AG04450 (cell line): ENCODE results near the gene PCNP. TPM values are rescaled to one million over a fixed set of nuclear protein-coding genes. Genes with fewer than 3 reads are reported as not detected.
A peak's percentile ranks its signal among the peaks of the same experiment; 100 is the strongest.
"Not testable (repeated sequence)": the region's sequence is repeated elsewhere in the genome, so short reads cannot be mapped to it uniquely, and the experiment has no call there.

Experiments
- CTCF ChIA-PET: fragments of 300-600, 350-600 bp; formaldehyde crosslinking; extraction: SDS; loops from one replicate; lab custom pipeline; 2022; ENCODE audit warnings: antibody characterized with exemption, inconsistent platforms; lab: Charles Lee
- POLR2A ChIA-PET: fragments of 350-600 bp; formaldehyde crosslinking; extraction: SDS; loops from one replicate; lab custom pipeline; 2021; ENCODE audit warnings: antibody characterized with exemption, inconsistent platforms; lab: Yijun Ruan, JAX
- DNase-seq: peaks from one replicate; pipeline ENCODE4 v3.0.0-alpha.2; 2011; ENCODE audit warnings: low read depth, low spot score
- H3K27ac ChIP-seq: one replicate; pipeline ENCODE4 v1.5.1; 2012; ENCODE audit warnings: low read depth, low read length, control low read depth
- H3K27me3 ChIP-seq: one replicate; pipeline ENCODE4 v1.6.0; 2012; ENCODE audit warnings: low read length; ENCODE audit not compliant: control insufficient read depth, insufficient read depth
- H3K4me3 ChIP-seq: 2 replicates; pipeline ENCODE4 v1.5.1; 2011; ENCODE audit warnings: mild to moderate bottlenecking, low read depth, low read length, control low read depth
- H3K9me3 ChIP-seq: 2 replicates; pipeline ENCODE4 v1.5.1; 2012; ENCODE audit warnings: low read length; ENCODE audit not compliant: control insufficient read depth, insufficient read depth
- polyA plus RNA-seq: library from polyadenylated mRNA; depleted of rRNA; stranded (reverse); fragments of >200 nt; gene quantifications from 2 replicates; pipeline ENCODE4 v1.2.3, GENCODE V29; 2011
- TF ChIP-seq, protein P1 (sequence below): IDR thresholded peaks from 2 replicates; pipeline ENCODE4 v1.5.1; 2011; ENCODE audit warnings: low read depth, low read length, control low read depth, inconsistent platforms

PCNP gene
- polyA plus RNA-seq, 1 experiment: 97.7 TPM

DNA sequence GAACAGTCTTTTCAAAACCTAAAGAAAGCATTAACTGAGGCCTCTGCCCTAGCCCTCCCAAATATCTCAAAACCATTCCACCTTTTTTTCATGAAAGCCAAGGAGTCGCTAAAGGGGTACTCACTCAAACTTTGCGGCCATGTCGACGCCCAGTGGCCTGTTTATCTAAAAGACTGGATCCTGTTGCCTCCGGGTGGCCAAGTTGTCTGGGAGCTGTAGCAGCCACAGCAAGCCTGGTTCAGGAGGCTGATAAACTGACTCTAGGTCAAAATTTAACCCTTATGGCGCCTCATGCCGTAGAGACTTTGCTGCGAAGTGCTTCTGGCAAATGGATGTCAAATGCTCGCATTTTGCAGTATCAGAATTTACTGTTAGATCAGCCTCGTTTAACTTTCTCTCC, 63.5 kb downstream of the PCNP start:
- POLR2A ChIA-PET: no interaction called here
- H3K27ac ChIP-seq: no peak overlapping the region
- DNase-seq: no peak
- TF ChIP-seq, protein P1, sequence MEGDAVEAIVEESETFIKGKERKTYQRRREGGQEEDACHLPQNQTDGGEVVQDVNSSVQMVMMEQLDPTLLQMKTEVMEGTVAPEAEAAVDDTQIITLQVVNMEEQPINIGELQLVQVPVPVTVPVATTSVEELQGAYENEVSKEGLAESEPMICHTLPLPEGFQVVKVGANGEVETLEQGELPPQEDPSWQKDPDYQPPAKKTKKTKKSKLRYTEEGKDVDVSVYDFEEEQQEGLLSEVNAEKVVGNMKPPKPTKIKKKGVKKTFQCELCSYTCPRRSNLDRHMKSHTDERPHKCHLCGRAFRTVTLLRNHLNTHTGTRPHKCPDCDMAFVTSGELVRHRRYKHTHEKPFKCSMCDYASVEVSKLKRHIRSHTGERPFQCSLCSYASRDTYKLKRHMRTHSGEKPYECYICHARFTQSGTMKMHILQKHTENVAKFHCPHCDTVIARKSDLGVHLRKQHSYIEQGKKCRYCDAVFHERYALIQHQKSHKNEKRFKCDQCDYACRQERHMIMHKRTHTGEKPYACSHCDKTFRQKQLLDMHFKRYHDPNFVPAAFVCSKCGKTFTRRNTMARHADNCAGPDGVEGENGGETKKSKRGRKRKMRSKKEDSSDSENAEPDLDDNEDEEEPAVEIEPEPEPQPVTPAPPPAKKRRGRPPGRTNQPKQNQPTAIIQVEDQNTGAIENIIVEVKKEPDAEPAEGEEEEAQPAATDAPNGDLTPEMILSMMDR: no peak
- H3K27me3 ChIP-seq: peaks cover 3% of the 10 kb centered on the region
- H3K4me3 ChIP-seq: no peak overlapping the region
- H3K9me3 ChIP-seq: no peaks in the 10 kb centered on the region
- CTCF ChIA-PET: interaction anchor here (1.2 kb wide), 1 partner anchor 64 kb away, joined by 3 read pairs; the partner anchor contains the start of gene PCNP

DNA sequence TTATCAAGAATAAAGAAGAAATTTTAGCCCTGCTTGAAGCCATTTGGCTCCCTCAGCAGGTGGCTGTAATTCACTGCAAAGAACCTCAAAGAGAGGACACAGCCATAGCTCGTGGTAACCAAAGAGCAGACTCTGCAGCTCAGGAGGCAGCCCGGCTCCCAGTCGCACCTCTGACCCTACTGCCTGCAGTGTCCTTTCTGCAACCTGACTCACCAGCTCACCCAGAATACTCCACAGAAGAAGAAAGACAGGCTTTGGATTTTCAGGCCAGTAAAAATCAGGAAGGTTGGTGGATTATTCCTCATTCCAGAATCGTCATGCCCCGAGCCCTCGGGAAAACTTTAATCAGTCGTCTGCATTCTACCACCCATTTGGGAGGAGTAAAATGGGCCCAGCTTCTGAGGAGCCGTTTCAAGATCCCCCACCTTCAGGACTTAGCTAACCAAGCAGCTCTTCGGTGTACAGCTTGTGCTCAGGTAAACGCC, 64.3 kb downstream of the PCNP start:
- ChIA-PET POLR2A (no interaction called here), CTCF (interaction anchor here (1.4 kb wide), 1 partner anchor 67 kb away, joined by 3 read pairs; no protein-coding TSS in a partner anchor)
- TF ChIP-seq, protein P1: peak; percentile 8; the same call in 1 of the 2 replicates
- peaks cover 3% of the 10 kb centered on the region for H3K27me3 ChIP-seq
- H3K27ac ChIP-seq: no peak overlapping the region
- DNase-seq: no peak
- H3K4me3 ChIP-seq: no peak overlapping the region
- no peaks in the 10 kb centered on the region for H3K9me3 ChIP-seq

DNA sequence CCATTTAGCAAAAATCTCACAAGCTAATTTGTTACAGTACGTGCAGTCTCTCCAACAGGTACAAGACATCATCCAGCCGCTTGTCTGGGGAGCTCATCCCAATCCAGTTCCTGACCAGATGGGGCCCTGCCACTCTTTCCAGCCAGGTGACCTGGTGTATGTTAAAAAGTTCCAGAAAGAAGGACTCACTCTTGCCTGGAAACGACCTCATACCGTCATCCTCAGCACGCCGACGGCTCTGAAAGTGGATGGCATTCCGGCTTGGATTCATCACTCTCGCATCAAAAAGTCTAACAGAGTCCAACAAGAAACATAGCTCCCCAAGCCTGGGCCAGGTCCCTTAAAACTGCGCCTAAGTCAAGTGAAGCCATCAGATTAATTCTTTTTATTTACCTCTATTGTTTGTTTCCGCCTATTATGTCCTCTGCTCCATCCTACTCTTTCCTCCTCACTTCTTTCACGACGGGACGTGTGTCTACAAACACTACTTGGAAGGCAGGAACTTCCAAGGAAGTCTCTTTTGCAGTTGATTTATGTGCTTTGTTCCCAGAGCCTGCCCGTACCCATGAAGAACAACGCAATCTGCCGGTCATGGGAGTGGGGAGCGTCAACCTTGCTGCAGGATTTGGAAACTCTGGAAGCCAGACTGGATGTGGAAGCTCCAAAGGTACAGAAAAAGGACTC, 65.4 kb downstream of the PCNP start:
- TF ChIP-seq, protein P1: no peak
- CTCF ChIA-PET: interaction anchor here (1.3 to 1.4 kb wide), 2 partner anchors 10 to 68 kb away, joined by 3 read pairs; no protein-coding TSS in a partner anchor
- DNase-seq: no peak

DNA sequence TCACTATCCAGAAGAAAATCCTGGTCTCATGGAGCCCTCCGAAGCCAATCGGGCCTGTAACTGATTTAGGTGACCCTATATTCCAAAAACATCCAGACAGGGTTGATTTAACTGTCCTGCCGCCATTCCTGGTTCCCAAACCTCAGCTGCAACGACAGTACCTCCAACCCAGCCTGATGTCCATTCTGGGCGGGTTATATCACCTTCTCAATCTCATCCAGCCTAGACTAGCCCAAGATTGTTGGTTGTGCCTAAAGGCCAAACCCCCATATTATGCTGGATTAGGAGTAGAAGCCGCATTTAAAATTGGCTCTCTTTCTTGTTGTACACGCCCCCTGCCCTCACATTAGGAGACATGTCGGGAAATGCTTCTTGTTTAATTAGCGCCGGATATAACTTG, 66.3 kb downstream of the PCNP start:
- H3K27ac ChIP-seq: no peak overlapping the region
- ChIA-PET CTCF (interaction anchor here (1.3 kb wide), 1 partner anchor 9 kb away, joined by 3 read pairs; no protein-coding TSS in a partner anchor), POLR2A (no interaction called here)
- no peaks in the 10 kb centered on the region for H3K27me3 ChIP-seq
- no peaks in the 10 kb centered on the region for H3K9me3 ChIP-seq
- TF ChIP-seq, protein P1: no peak
- no peak for DNase-seq
- H3K4me3 ChIP-seq: no peak overlapping the region

More for the DNA sequence above, 65.4 kb downstream of the PCNP start:
- POLR2A ChIA-PET: no interaction called here
- Histone ChIP-seq H3K9me3 (no peaks in the 10 kb centered on the region), H3K27ac (no peak overlapping the region), H3K27me3 (peaks cover 3% of the 10 kb centered on the region), H3K4me3 (no peak overlapping the region)

DNA sequence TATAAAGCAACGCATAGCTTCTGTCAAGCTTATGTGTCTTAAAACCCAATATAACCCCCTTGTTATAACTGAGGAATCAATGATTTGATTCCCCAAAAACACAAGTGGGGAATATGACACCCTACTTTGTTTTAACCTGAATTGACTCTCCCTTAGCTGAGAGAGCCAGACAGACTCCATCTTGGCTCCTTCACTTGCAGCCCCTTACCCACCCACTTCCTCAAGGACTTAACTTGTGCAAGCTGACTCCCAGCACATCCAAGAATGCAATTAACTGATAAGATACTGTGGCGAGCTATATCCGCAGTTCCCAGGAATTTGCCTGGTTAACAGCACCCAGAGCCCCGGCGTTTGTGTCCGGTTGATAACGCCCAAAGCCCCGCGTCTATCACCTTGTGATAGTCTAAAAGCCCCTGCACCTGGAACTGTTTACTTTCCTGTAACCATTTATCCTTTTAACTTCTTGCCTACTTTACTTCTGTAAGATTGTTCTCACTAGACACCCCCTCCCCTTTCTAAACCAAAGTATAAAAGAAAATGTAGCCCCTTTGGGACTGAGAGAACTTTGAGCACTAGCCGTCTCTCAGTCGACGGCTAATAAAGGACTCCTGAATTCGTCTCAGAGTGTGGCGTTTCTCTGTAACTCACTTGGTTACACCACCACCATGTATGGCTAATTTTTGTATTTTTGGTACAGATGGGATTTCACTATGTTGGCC, 67.6 kb downstream of the PCNP start:
- POLR2A ChIA-PET, DNase-seq, H3K27ac ChIP-seq, H3K27me3 ChIP-seq, H3K4me3 ChIP-seq, CTCF ChIA-PET, H3K9me3 ChIP-seq: not testable (repeated sequence)
